HG02885 (cell line): ENCODE data around the gene TMEM178B.
"Not testable (repeated sequence)": the region's sequence is repeated elsewhere in the genome, so short reads cannot be mapped to it uniquely, and the experiment has no call there.

ENCODE experiments used
- ATAC-seq: cut with Tn5 transposase; IDR thresholded peaks from one replicate; pipeline ENCODE4 v1.9.1; 2021; ENCODE audit warnings: mild to moderate bottlenecking; ENCODE audit not compliant: unreplicated experiment, poor library complexity

The TMEM178B gene

DNA sequence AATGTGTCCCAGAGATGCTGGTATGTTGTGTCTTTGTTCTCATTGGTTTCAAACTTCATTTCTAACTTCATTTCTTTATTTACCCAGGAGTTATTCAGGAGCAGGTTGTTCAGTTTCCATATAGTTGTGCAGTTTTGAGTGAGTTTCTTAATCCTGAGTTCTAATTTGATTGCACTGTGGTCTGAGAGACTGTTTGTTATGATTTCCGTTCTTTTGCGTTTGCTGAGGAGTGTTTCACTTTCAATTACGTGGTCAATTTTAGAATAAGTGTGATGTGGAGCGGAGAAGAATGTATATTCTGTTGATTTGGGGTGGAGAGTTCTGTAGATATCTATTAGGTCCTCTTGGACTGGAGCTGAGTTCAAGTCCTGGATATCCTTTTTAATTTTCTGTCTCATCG, 103.3 kb downstream of the TMEM178B start:
- ATAC-seq = not testable (repeated sequence)

DNA sequence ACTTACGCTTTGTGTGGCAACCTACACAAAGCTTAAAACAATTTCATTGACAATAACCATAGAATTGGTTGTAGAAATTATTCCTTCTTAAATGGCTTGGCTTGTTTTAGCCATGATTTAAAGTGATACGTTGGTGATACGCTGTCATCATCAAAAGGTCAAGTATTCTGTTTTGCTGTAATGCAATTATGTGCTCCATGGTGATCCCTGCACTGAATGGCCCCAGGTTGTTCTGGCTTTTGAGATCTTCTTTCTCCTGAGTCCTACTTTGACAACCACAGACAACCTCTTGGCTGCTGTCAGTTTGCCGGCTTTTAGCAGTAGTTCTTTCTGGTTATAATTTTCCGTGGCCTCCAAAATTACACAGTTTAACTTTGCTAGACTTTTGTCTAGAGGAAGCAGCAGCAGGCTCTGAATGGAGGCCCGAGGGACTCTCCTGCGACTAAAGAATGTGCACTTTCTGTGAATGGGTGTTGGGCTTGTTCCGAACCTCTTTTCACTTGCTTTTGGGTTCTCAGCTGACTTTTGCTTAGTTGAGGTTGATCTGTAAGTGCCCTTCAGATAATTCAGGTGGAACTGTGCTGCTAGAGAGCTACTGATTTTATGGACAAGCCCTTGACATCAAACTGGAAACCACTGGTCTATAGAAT, 104.7 kb downstream of the TMEM178B start:
- no peak for ATAC-seq

DNA sequence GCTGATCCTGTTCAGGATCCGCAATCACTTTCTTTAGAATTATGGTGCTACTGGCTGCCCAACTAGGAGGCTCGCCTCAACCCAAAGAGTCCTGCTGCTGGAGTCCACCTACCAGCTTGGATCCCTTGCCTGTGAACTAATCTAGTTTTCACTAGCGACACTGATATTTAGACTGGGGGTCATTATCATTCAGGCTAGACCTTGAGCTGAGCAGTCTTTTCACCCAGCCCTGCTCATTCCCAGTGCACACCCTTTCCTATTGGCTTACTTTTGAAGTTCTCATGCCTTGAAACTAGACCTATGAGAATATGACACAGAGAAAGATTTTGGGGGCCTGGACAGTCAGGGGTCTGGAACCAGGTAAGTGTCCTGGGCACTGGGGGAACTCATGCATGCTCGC, 107.9 kb downstream of the TMEM178B start:
- no peak for ATAC-seq

DNA sequence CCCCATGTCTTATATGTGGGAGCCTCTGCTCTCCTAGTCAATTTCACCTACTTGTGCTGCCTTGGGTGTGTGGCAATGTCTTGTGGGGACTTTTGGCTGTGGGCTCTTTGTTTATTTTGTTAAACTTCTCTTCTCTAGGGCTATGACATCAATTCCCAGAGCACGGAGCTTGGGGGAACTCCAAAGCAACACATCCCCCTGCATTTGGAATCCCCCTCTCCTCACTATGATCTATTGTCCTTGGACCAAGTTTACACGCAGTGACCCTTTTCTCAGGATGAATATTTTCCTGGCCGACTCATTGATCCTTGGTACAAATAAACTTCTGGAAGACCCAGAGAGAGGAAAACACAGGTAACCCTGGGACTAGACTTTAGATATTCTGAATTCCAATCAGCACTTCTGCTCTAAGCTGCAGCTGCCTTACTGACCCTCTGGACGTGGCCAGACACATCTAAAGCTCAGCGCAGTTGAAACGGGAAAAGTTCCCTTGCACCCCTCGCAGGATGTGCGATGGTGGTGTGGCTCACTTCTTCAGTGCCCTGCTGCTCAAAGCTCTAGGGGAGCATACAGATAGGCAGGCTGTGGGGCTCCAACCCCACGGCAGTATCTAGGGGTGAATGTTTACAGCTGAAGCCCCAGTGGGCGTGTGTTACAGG, 110.8 kb downstream of the TMEM178B start:
- no peak for ATAC-seq

DNA sequence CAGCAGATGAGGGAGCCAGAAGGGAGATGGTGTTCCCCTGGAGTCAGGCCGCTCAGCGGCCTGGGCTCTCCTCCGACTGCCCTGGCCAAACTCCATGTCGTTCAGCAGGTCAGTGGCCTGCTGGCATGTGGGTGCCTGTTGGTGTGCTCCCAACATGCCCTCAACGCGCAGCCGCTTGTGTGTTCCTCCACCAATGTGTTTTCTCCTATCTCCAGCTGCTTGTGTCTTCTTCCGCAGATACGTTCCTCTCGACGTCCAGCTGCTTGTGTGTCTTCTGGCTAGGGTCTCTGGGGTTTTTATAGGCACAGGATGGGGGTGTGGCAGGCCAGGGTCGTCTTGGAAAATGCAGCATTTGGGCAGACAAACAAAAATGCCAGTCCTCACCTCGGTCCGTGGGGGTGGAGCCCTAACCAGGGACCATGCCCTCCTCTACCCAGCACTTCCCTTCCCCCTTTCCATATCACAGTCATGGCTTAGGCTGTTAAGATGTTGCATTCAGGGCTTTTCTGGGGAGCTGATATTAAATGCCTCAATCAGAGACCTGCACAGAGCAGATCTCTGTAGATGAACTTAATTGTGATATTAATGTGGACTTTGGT, 111.6 kb downstream of the TMEM178B start:
- no peak for ATAC-seq

DNA sequence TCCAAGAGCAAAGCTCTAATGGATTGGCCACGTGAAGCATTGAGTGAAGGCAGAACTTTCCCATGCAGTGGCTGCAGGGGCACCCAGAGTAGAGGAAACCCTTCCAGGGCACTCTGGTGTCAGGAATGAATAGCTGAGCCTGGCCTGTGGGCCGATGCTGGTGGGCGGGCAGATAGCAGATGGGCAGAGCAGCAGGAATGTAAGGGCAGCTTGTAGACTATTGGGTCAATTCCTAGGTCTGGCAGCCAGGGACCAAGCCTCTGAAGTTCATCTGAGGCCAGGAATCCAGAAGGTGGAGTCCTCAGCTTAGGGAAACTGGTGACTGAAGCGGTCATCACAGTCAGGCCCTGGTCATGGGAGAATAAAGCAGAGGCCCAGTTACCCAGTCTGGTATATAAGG, 115.4 kb downstream of the TMEM178B start:
- no peak for ATAC-seq

DNA sequence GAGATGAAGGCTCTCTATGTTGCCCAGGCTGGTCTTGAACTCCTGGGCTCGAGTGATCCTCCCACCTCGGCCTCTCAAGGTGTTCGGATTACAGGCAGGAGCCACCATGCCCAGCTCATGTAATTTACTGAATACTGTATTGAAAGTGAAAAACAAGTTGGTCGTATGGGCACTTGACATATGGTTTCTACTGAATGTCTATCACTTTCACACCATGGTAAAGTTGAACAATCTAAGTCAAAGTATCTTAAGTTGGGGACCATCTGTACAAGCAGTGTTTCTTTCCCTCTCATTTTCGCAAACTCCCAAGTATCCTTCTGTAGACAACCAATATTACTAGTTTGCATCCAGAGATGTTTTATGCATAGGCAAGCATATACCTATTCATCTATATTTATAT, 116.6 kb downstream of the TMEM178B start:
- no peak for ATAC-seq

DNA sequence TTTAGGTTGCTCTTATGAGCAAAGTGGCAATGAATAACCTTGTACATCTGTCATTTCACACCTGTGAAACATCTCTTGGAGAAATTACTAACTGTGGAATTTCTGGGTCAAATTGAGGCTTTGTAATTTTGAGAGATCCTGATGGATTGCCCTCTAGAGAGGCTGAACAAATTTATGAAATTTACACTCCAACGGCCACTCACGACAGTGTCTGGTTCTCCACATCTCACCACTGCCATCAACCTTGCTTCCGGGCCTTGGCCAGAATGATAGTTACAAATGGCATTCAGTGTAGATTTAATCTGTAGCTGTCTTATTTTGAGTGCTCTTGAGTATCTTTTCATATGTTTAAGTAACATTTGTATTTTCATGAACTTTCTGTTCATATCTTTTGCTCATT, 117.4 kb downstream of the TMEM178B start:
- no peak for ATAC-seq

DNA sequence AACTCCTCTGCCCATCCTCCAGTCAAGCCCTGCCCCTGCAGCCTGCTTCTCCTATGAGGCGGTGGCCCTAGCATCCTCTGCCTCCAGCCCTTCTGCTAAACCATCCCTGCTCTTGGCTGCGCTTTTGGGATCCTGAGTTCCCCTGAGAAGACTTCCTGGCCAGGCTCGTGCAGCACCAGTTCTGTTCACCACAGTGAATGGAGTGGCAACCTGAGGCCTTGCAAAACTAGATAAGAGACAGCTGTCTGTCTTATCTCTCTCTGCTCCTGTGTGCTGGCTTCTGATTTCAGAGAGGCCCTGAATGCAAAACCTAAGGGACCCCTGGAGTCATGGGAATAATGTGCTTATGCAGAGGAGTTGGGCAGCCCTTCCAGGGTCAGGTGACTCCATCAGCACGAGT, 119.2 kb downstream of the TMEM178B start:
- no peak for ATAC-seq

DNA sequence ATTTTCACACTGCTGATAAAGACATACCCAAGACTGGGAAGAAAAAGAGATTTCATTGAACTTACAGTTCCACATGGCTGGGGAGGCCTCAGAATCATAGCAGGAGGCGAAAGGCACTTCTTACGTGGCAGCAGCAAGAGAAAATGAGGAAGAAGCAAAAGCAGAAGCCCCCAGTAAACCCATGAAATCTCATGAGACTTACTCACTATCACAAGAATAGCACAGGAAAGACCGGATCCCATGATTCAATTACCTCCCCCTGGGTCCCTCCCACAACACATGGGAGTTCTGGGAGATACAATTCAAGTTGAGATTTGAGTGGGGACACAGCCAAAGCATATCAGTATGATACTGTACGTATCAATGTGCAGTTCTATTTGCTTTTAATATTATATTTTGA, 121.9 kb downstream of the TMEM178B start:
- not testable (repeated sequence) for ATAC-seq

DNA sequence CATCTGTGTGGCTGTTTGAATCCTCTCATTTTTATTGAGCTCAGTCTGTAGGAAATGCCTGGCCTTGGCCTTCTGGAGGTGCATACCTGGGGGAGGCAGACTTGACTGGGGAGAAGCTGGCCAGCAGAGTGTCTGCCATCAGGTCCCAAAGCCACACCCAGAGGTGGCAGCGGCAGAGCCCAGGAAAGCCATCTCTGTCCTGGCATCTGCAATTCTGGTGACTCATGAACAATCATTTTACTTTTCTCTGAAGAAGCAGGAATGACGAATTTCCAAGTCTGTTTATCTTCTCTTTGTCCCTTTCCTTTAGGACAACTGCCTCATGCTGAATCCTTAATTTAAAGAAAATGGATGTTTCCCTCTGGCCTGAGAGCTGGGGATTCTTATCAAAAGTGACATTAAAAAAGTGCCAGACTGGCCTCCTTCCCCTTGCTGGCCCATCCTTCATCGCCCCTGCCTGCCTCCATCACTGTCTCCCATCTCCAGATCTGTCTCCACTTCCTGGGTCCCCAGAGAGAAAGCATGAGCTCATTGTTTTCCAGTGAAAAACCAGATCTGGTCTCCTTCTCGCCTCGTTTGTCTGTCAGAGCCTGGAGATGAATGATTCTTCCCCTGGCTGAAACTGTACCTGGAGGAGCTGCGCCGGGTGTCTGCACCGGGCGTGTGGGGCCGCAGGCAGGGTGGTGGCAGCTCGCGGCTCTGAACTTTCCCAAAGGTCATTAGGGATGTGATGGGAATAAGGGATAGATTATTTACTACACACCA, 124.5 kb downstream of the TMEM178B start:
- ATAC-seq = no peak

DNA sequence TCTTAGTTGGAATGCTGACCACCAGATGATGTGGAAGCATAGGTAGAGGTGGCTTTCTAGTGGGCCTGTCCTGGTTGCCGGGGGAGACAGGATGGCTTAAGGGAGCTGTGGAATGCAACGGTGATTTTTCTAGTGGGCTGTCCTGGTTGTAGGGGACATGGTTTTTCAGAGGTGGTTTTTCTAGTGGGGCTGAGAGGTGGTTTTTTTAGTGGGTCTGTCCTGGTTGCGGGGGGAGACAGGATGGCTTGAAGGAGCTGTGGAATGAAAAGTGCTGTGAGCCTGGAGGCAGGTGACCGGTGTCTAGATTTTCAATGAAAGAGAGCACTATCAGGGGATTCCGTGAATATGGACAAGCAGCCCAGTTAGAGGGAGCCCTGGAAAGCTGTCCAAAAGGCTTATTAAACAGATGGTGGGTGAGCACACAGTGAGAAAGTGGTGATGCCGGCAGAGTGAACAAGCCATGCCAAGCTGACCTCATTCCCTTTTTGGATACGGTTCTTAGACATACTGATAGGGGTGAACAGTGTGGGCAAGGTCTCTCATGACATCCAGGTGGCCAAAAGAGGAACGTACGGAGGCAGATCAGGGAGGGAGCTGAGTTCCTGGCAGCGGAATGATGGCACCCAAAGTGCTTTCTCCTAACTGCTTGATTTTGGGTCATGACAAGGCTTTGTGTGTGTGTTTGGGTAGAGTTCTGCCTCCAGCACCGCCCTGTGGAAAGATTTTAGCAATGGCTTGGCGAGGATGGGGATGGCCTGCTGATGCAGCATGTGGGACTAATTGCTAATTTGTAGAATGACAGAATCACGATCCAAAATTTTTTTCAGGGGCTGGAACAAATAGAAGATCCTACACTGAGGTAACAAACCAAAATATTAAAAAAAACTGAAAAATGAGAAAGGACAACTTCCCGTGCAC, 126.6 kb downstream of the TMEM178B start:
- no peak for ATAC-seq

DNA sequence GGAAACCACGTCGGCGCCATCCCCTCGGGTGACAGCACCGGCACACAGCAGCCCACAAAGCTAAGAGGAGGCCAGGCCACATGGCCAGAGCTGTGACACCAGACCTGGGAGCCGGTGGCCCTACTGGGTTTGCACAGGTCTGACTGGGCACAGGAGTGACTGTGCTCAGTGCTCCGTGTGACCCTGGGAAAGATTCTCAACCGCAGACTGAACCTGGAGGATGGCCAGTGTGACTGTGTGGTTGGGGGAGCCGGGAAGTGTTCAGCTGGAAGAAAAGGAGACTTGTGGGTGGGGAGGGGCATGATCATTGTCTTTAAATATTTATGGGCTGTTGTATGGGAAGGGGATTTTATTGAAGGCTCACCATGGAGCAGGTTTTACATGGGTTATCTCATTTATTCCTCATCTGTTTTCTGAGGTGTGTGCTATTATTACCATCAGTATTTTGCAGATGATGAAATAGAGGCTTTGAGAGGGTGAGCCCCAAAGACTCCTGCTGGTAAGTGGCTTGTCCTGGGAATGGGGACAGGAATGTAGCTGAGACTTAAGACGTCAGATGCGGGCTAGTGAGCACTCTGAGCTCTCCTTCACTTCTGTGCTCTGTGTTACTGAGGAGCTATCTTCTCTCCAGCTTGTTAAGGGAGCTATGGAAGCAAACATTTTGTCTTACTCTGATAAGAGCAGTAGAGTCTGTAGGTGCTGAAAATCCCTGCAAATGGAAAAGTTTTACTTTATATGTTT, 127.5 kb downstream of the TMEM178B start:
- ATAC-seq = no peak

DNA sequence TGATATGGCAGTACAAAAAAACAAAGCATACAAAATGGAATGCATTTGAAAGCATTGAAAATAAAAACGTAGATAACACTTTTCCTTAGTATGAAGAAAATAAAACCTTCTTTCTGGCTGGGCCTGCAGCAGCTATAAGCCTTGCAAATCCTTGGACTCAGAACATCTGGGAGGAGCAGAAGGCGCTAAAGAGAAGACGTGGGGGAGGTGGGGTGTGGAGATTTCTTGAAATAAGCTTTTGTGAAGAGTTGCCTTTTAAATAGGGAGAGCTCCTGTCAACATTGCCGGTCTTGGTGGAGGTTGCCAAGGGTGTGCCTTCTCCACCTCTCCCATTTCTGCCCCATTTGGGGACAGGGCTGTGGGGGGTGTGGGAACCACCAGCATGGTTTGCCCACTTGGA, 128.7 kb downstream of the TMEM178B start:
- no peak for ATAC-seq

DNA sequence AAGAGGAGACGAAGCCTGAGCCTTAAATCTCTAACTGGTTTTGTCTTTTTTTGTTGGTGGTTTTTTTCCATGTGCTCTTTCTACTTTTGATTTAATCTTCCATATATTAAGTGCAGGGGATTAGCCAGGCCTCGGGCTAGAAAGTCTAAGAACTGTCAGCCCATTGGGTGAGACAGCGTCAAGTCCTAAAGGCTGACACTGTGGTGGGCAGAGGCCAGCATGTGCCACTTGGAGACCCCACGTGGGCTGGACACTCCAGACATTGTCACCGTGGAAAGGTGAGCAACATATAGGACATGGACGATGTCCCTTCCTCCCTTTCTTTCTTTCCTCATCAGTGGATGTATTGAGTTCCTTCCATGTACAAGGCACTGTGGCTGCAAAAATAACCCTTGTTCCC, 129.3 kb downstream of the TMEM178B start:
- no peak for ATAC-seq

DNA sequence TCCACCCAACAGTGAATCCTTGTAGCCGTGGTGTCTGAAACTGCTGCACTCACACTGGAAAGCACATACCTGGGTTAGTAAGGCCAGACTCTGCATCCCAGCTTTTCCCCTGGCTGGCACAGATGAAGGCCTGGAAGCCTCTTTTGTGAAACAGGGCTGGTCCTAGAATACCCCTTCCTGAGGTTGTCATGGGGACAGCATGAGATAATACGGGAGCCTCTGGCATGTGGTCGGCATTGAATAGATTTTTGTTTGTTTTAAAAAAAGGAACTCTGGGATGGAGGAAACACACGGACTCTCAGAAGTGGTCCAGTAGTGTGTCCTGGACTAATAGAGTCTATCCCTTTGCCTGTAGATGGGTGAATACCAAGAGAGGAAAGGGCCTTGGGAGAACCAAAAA, 129.7 kb downstream of the TMEM178B start:
- no peak for ATAC-seq

DNA sequence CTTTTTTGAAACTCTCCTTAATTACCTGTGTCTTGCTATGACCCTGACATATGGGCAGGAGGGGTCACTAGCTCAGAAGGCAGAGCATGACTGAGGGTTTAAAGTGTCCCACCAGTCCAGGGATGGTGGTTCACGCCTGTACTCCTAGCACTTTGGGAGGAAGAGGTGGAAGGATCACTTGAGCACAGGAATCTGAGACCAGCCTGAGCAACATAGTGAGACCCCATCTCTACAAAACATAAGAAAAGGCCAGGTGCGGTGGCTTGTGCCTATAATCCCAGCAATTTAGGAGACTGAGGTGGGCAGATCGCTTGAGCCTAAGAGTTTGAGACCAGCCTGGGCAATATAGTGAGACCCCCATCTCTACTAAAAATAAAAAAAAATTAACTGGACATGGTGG, 133.8 kb downstream of the TMEM178B start:
- ATAC-seq = no peak

DNA sequence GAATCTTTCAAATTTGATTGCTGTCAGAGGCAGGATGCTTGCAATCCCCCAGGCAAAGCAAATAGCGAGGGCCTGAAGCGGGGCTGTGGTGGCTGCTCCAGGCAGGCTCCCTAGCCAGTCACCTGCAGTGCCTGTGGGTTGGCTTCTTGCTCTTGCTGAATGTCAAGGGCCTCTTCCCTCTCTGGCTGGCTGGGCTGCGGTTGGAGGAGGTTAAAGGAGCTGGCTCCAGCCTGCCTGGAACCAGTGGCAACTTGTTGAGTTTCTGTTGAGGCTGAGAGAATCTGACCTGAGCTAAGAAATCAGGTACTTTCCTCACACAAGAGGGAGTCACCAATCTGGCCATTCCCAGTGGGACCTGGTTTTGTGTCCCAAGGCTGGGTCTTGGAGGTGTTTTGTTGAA, 134.7 kb downstream of the TMEM178B start:
- ATAC-seq = no peak

DNA sequence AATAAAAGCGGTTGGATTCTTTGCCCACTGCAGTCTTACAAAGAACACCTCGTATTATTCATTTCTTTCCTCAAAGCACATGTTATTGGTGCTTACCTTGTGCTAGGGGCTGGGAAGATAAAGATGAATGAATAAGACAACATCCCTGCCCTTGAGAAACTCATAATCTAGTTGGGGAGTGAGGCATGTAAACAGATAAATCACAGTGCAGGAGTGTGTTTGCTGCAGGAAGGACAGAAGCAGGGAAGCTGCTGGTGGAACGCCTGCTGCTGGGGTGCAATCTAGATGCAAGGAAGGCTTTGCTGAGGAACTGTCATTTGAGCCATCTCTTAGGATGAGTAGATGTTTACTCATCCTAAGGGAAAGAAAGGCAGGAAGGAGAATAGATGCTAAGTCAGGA, 135.6 kb downstream of the TMEM178B start:
- ATAC-seq = no peak

DNA sequence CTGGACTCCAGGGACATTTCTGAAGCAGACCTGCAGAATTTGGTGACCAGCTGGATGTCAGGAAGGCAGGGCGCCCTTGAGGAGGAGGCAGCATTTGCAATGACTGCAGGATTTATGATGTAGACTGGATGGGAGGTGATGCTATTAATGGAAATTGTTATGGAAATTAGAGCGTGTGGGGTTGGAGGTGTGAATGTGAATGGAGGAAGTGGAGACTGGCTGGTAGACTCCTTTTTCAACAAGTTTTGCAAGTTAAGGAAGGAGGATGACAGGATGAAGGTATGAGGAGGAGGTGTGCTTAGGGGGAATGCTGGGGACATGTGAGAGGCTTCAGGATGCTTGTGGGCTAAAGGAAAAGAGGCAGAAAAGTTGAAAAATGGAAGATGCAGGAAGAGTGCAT, 137.0 kb downstream of the TMEM178B start:
- ATAC-seq = no peak
